Measurements from ENCODE around the gene DNMT1.
"Not testable (repeated sequence)": the region's sequence is repeated elsewhere in the genome, so short reads cannot be mapped to it uniquely, and the experiment has no call there.

Gene DNMT1

DNA sequence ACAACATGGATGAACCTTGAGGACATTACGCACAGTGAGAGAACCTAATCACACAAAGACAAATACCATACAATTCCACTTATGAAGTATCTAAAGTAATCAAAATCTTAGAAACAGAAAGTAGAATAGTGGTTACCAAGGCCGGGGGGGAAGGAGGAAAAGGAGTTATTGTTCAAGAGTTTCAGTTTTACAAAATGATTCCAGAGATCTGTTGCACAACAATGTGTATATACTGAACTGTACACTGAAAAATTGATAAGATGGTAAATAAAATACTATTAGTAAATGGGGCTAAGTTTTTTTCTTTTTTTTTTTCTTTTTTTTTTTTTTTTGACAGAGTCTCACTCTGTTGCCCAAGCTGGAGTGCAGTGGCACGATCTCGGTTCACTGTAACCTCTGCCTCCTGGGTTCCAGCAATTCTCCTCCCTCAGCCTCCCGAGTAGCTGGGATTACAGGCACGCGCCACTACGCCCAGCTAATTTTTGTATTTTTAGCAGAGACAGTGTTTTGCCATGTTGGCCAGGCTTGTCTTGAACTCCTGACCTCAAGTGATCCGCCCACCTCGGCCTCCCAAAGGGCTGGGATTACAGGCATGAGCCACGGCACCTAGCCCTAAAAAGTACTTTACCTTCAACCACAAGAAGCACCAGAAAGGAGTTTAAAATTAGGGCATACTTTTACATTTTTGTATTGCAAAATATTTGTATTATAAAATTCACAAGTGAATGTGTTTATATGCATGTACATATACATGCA is 4.3 kb upstream of the DNMT1 start:
- not testable (repeated sequence) for H3K36me3 ChIP-seq (ENCODE audit: control insufficient read depth in 1 of 2, insufficient read depth in 2 of 2, low read length in 2 of 2); H3K4me1 ChIP-seq (ENCODE audit: control insufficient read depth in 1 of 2, insufficient read depth in 2 of 2, low read length in 2 of 2); H3K27me3 ChIP-seq (ENCODE audit: low read depth, low read length); H3K9me3 ChIP-seq (ENCODE audit: control insufficient read depth in 1 of 2, low read length in 2 of 2); H3K4me3 ChIP-seq (ENCODE audit: low read depth in 1 of 2, low read length in 2 of 2); H3K27ac ChIP-seq (ENCODE audit: low read length)

DNA sequence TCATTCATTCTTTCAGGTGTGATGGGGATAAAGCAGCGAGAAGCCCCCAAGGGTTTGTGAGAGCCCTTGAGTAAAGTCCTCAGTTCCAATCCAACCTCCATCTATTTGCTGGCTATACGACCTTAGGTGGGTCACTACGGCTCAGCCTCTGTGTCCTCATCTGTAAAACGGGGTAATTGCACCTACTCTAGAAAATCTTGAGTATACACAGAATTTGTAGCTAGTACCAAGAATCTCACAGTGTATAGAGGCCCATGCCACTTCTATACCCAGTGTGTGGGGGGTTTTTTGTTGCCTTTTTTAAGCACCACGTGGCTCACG is 406 bp upstream of the DNMT1 start:
- Histone ChIP-seq H3K9me3 (ENCODE audit: control insufficient read depth in 1 of 2, low read length in 2 of 2) (no peaks in the 10 kb centered on the region), H3K4me3 (ENCODE audit: low read depth in 1 of 2, low read length in 2 of 2) (peak overlapping the region; percentile 86 to 95), H3K27me3 (ENCODE audit: low read depth, low read length) (no peaks in the 10 kb centered on the region), H3K27ac (ENCODE audit: low read length) (no peak overlapping the region), H3K4me1 (ENCODE audit: control insufficient read depth in 1 of 2, insufficient read depth in 2 of 2, low read length in 2 of 2) (peaks cover 0 to 14% of the 10 kb centered on the region in 2 donors), H3K36me3 (ENCODE audit: control insufficient read depth in 1 of 2, insufficient read depth in 2 of 2, low read length in 2 of 2) (no peaks in the 10 kb centered on the region)

GRCh38 chr19:10193790-10194499 is 808 bp downstream of the DNMT1 start:
- Histone ChIP-seq H3K4me3 (ENCODE audit: low read depth in 1 of 2, low read length in 2 of 2) (peak overlapping the region; percentile 86 to 95), H3K36me3 (ENCODE audit: control insufficient read depth in 1 of 2, insufficient read depth in 2 of 2, low read length in 2 of 2) (no peaks in the 10 kb centered on the region), H3K27ac (ENCODE audit: low read length) (peak overlapping the region; percentile 79), H3K27me3 (ENCODE audit: low read depth, low read length) (no peaks in the 10 kb centered on the region), H3K9me3 (ENCODE audit: control insufficient read depth in 1 of 2, low read length in 2 of 2) (no peaks in the 10 kb centered on the region), H3K4me1 (ENCODE audit: control insufficient read depth in 1 of 2, insufficient read depth in 2 of 2, low read length in 2 of 2) (peaks cover 0 to 14% of the 10 kb centered on the region in 2 donors)

GRCh38 chr19:10192922-10193321 is 1.8 kb downstream of the DNMT1 start:
- Histone ChIP-seq H3K36me3 (ENCODE audit: control insufficient read depth in 1 of 2, insufficient read depth in 2 of 2, low read length in 2 of 2) (no peaks in the 10 kb centered on the region), H3K27me3 (ENCODE audit: low read depth, low read length) (no peaks in the 10 kb centered on the region), H3K27ac (ENCODE audit: low read length) (no peak overlapping the region), H3K4me3 (ENCODE audit: low read depth in 1 of 2, low read length in 2 of 2) (no peak overlapping the region), H3K9me3 (ENCODE audit: control insufficient read depth in 1 of 2, low read length in 2 of 2) (no peaks in the 10 kb centered on the region), H3K4me1 (ENCODE audit: control insufficient read depth in 1 of 2, insufficient read depth in 2 of 2, low read length in 2 of 2) (peaks cover 0 to 14% of the 10 kb centered on the region in 2 donors)

GRCh38 chr19:10191347-10191746 is 3.4 kb downstream of the DNMT1 start:
- H3K36me3 ChIP-seq (ENCODE audit: control insufficient read depth in 1 of 2, insufficient read depth in 2 of 2, low read length in 2 of 2) = no peaks in the 10 kb centered on the region
- H3K4me3 ChIP-seq (ENCODE audit: low read depth in 1 of 2, low read length in 2 of 2) = no peak overlapping the region
- peaks cover 0 to 14% of the 10 kb centered on the region in 2 donors for H3K4me1 ChIP-seq (ENCODE audit: control insufficient read depth in 1 of 2, insufficient read depth in 2 of 2, low read length in 2 of 2)

DNA sequence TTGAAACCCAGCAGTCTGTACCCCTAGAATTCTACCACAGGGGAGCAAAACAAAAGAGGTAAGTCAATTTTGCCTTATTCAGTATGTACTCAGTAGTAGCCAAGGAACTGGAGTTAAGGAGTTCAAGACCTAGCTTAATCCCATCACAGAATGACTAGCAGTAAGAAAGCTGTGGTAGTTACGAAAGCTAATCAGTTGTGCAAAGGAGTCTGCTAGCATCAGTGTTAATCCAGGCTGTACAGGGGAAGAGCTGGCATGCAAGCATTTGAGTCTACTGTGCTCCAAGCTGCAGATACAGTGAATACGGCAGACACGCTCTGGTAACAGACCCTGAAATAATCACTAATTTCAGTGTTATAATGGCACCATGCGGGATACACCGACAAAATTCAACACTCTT is 4.7 kb downstream of the DNMT1 start:
- Histone ChIP-seq H3K27me3 (ENCODE audit: low read depth, low read length) (no peaks in the 10 kb centered on the region), H3K36me3 (ENCODE audit: control insufficient read depth in 1 of 2, insufficient read depth in 2 of 2, low read length in 2 of 2) (no peaks in the 10 kb centered on the region), H3K27ac (ENCODE audit: low read length) (no peak overlapping the region), H3K4me1 (ENCODE audit: control insufficient read depth in 1 of 2, insufficient read depth in 2 of 2, low read length in 2 of 2) (peaks cover 0 to 14% of the 10 kb centered on the region in 2 donors), H3K4me3 (ENCODE audit: low read depth in 1 of 2, low read length in 2 of 2) (no peak overlapping the region), H3K9me3 (ENCODE audit: control insufficient read depth in 1 of 2, low read length in 2 of 2) (no peaks in the 10 kb centered on the region)

More at GRCh38 chr19:10191347-10191746, 3.4 kb downstream of the DNMT1 start:
- Histone ChIP-seq H3K27me3 (ENCODE audit: low read depth, low read length) (no peaks in the 10 kb centered on the region), H3K9me3 (ENCODE audit: control insufficient read depth in 1 of 2, low read length in 2 of 2) (no peaks in the 10 kb centered on the region), H3K27ac (ENCODE audit: low read length) (no peak overlapping the region)

GRCh38 chr19:10189616-10190015 is 5.1 kb downstream of the DNMT1 start:
- Histone ChIP-seq H3K36me3 (ENCODE audit: control insufficient read depth in 1 of 2, insufficient read depth in 2 of 2, low read length in 2 of 2) (peaks cover 0 to 2% of the 10 kb centered on the region in 2 donors), H3K4me1 (ENCODE audit: control insufficient read depth in 1 of 2, insufficient read depth in 2 of 2, low read length in 2 of 2) (peaks cover 0 to 14% of the 10 kb centered on the region in 2 donors), H3K27me3 (ENCODE audit: low read depth, low read length) (no peaks in the 10 kb centered on the region), H3K9me3 (ENCODE audit: control insufficient read depth in 1 of 2, low read length in 2 of 2) (no peaks in the 10 kb centered on the region), H3K4me3 (ENCODE audit: low read depth in 1 of 2, low read length in 2 of 2) (no peak overlapping the region), H3K27ac (ENCODE audit: low read length) (no peak overlapping the region)

- H3K27ac ChIP-seq (ENCODE audit: low read length) = no peak overlapping the region
- no peaks in the 10 kb centered on the region for H3K9me3 ChIP-seq (ENCODE audit: control insufficient read depth in 1 of 2, low read length in 2 of 2)
- no peaks in the 10 kb centered on the region for H3K27me3 ChIP-seq (ENCODE audit: low read depth, low read length)
Observed at GRCh38 chr19:10187315-10187714, 7.4 kb downstream of the DNMT1 start.

GRCh38 chr19:10184636-10185035 is 10.1 kb downstream of the DNMT1 start:
- no peaks in the 10 kb centered on the region for H3K27me3 ChIP-seq (ENCODE audit: low read depth, low read length)
- no peaks in the 10 kb centered on the region for H3K4me1 ChIP-seq (ENCODE audit: control insufficient read depth in 1 of 2, insufficient read depth in 2 of 2, low read length in 2 of 2)
- no peak overlapping the region for H3K4me3 ChIP-seq (ENCODE audit: low read depth in 1 of 2, low read length in 2 of 2)
- H3K9me3 ChIP-seq (ENCODE audit: control insufficient read depth in 1 of 2, low read length in 2 of 2) = no peaks in the 10 kb centered on the region
- no peak overlapping the region for H3K27ac ChIP-seq (ENCODE audit: low read length)
- peaks cover 10 to 18% of the 10 kb centered on the region in 2 donors for H3K36me3 ChIP-seq (ENCODE audit: control insufficient read depth in 1 of 2, insufficient read depth in 2 of 2, low read length in 2 of 2)

More at GRCh38 chr19:10187315-10187714, 7.4 kb downstream of the DNMT1 start:
- Histone ChIP-seq H3K36me3 (ENCODE audit: control insufficient read depth in 1 of 2, insufficient read depth in 2 of 2, low read length in 2 of 2) (peaks cover 0 to 4% of the 10 kb centered on the region in 2 donors), H3K4me1 (ENCODE audit: control insufficient read depth in 1 of 2, insufficient read depth in 2 of 2, low read length in 2 of 2) (no peaks in the 10 kb centered on the region), H3K4me3 (ENCODE audit: low read depth in 1 of 2, low read length in 2 of 2) (no peak overlapping the region)

- Histone ChIP-seq H3K27me3 (ENCODE audit: low read depth, low read length) (no peaks in the 10 kb centered on the region), H3K27ac (ENCODE audit: low read length) (no peak overlapping the region), H3K4me1 (ENCODE audit: control insufficient read depth in 1 of 2, insufficient read depth in 2 of 2, low read length in 2 of 2) (no peaks in the 10 kb centered on the region), H3K36me3 (ENCODE audit: control insufficient read depth in 1 of 2, insufficient read depth in 2 of 2, low read length in 2 of 2) (peaks cover 10 to 18% of the 10 kb centered on the region in 2 donors), H3K4me3 (ENCODE audit: low read depth in 1 of 2, low read length in 2 of 2) (no peak overlapping the region), H3K9me3 (ENCODE audit: control insufficient read depth in 1 of 2, low read length in 2 of 2) (no peaks in the 10 kb centered on the region)
Observed at GRCh38 chr19:10183926-10184325, 10.8 kb downstream of the DNMT1 start.

DNA sequence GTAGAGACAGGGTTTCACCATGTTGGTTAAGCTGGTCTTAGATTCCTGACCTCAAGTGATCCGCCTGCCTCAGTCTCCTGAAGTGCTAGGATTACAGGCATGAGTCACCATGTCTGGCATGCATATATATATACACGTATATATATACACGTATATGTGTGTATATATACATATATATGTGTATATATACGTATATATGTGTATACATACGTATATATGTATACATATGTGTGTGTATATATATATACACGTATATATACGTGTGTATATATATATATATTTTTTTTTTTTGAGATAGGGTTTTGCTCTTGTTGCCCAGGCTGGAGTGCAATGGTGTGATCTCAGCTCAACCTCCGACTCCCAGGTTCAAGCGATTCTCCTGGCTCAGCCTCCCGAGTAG is 11.9 kb downstream of the DNMT1 start:
- Histone ChIP-seq H3K4me3 (ENCODE audit: low read depth in 1 of 2, low read length in 2 of 2) (no peak overlapping the region), H3K36me3 (ENCODE audit: control insufficient read depth in 1 of 2, insufficient read depth in 2 of 2, low read length in 2 of 2) (peaks cover 10 to 18% of the 10 kb centered on the region in 2 donors), H3K27me3 (ENCODE audit: low read depth, low read length) (no peaks in the 10 kb centered on the region), H3K4me1 (ENCODE audit: control insufficient read depth in 1 of 2, insufficient read depth in 2 of 2, low read length in 2 of 2) (no peaks in the 10 kb centered on the region), H3K27ac (ENCODE audit: low read length) (no peak overlapping the region), H3K9me3 (ENCODE audit: control insufficient read depth in 1 of 2, low read length in 2 of 2) (no peaks in the 10 kb centered on the region)

All from muscle layer of duodenum (tissue), 2 donors.